ENCODE measurements around the gene C9orf85. TPM values are rescaled to one million over a fixed set of nuclear protein-coding genes. Genes with fewer than 3 reads are reported as not detected.

C9orf85 gene
- total RNA-seq, 1 donor from 2014 or later, result 29.3 TPM

DNA sequence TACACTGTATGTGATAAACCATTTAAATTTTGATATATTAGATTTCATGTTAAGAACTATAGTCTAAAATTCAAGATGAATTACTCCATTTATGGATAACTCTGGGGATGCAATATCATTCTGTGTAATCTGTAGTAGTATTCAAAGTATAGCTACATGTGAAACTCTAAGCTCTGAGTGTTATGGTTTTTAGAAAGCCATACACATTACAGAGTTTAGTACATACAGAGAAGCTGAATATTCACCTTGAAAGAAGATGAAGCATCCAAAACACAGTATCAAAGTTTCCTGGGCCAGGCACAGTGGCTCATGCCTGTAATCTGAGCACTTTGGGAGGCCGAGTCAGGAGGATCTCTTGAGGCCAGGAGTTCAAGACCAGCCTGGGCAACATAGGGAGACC, 25.4 kb upstream of the C9orf85 start:
- Histone ChIP-seq H3K79me2 (ENCODE audit: low read depth) (peaks cover 100% of the 10 kb centered on the region), H3K36me3 (peaks cover 20% of the 10 kb centered on the region), H3K4me3 (no peak overlapping the region), H3F3A (ENCODE audit: low read depth) (no peaks in the 10 kb centered on the region), H3K27me3 (no peaks in the 10 kb centered on the region), H2AFZ (replicated peaks) (no peak overlapping the region), H3K4me2 (no peak overlapping the region), H3K4me1 (no peaks in the 10 kb centered on the region), H3K27ac (no peak overlapping the region), H4K20me1 (ENCODE audit: low read depth) (peaks cover 35% of the 10 kb centered on the region), H3K9ac (no peak overlapping the region), H3K9me3 (ENCODE audit: low read depth) (peaks cover 11% of the 10 kb centered on the region)
- peaks cover 67% of the 10 kb centered on the region for H3K9me3 Mint-ChIP-seq
- H3K4me3 Mint-ChIP-seq, result no peak overlapping the region
- no peaks in the 10 kb centered on the region for H3K27me3 Mint-ChIP-seq (ENCODE audit: insufficient read depth, low read depth)
- TF ChIP-seq EZH2phosphoT487 (IDR thresholded peaks at IDR 0.05), result no peak
- no peak for TF ChIP-seq EZH2 (IDR thresholded peaks at IDR 0.05)
- TF ChIP-seq, protein P1, sequence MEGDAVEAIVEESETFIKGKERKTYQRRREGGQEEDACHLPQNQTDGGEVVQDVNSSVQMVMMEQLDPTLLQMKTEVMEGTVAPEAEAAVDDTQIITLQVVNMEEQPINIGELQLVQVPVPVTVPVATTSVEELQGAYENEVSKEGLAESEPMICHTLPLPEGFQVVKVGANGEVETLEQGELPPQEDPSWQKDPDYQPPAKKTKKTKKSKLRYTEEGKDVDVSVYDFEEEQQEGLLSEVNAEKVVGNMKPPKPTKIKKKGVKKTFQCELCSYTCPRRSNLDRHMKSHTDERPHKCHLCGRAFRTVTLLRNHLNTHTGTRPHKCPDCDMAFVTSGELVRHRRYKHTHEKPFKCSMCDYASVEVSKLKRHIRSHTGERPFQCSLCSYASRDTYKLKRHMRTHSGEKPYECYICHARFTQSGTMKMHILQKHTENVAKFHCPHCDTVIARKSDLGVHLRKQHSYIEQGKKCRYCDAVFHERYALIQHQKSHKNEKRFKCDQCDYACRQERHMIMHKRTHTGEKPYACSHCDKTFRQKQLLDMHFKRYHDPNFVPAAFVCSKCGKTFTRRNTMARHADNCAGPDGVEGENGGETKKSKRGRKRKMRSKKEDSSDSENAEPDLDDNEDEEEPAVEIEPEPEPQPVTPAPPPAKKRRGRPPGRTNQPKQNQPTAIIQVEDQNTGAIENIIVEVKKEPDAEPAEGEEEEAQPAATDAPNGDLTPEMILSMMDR (IDR thresholded peaks at IDR 0.05), result no peak
- H3K4me1 Mint-ChIP-seq, result no peaks in the 10 kb centered on the region
- DNase-seq (ENCODE audit: low spot score), result no peak
- no peak overlapping the region for H3K27ac Mint-ChIP-seq
- H3K36me3 Mint-ChIP-seq, result peaks cover 64% of the 10 kb centered on the region

DNA sequence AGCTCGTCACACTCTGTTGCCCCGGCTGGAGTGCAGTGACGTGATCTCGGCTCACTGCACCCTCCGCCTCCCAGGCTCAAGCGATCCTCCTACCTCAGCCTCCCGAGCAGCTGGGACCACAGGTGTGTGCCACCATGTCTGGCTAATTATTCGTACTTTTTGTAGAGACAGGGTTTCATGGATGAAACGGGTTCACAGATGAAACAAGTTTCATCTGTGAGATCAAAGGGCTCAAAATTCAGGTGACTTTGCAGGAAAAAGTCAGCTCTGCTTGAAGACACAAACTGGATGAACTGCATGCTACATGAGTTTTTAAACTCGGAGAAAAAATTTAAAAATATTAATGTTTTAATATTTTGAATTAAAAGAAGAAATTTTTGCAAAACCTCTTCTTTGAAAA, 24.9 kb upstream of the C9orf85 start:
- peaks cover 3% of the 10 kb centered on the region for H3K4me1 ChIP-seq
- H3K27ac ChIP-seq, result no peak overlapping the region
- Mint-ChIP-seq H3K27ac (no peak overlapping the region), H3K27me3 (ENCODE audit: insufficient read depth, low read depth) (no peaks in the 10 kb centered on the region), H3K4me1 (no peaks in the 10 kb centered on the region), H3K4me3 (no peak overlapping the region), H3K36me3 (peaks cover 64% of the 10 kb centered on the region), H3K9me3 (peaks cover 65% of the 10 kb centered on the region)
- no peaks in the 10 kb centered on the region for H3F3A ChIP-seq (ENCODE audit: low read depth)
- peaks cover 100% of the 10 kb centered on the region for H3K79me2 ChIP-seq (ENCODE audit: low read depth)
- peaks cover 20% of the 10 kb centered on the region for H3K36me3 ChIP-seq
- peaks cover 11% of the 10 kb centered on the region for H3K9me3 ChIP-seq (ENCODE audit: low read depth)
- peaks cover 40% of the 10 kb centered on the region for H4K20me1 ChIP-seq (ENCODE audit: low read depth)
- DNase-seq (ENCODE audit: low spot score), result no peak
- H3K4me3 ChIP-seq, result no peak overlapping the region
- TF ChIP-seq EZH2phosphoT487 (IDR thresholded peaks at IDR 0.05) (no peak), EZH2 (IDR thresholded peaks at IDR 0.05) (no peak)
- TF ChIP-seq, protein P1 (IDR thresholded peaks at IDR 0.05), result no peak
- H3K4me2 ChIP-seq, result no peak overlapping the region
- H3K27me3 ChIP-seq, result no peaks in the 10 kb centered on the region
- H3K9ac ChIP-seq, result no peak overlapping the region
- H2AFZ ChIP-seq (replicated peaks), result no peak overlapping the region

DNA sequence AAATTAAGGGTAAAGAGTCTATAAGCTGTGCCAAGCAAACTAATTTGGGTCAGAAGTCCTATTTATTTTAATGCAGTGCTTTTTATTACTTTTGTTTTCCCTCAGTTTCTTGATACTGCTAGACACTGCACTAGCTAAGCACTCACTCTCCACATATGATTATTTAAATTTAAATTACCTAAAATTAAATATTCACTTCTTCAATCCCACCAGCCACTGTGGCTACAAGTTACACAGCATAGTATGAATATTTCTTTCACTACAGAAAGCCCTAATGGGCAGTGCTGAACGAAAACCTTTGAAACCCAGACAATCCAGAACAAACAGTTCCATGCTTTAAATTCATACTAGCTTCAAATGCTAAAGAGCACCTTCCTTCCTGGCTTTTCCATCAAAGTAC, 24.1 kb upstream of the C9orf85 start:
- Mint-ChIP-seq H3K27me3 (ENCODE audit: insufficient read depth, low read depth) (no peaks in the 10 kb centered on the region), H3K9me3 (peaks cover 58% of the 10 kb centered on the region), H3K4me3 (no peak overlapping the region), H3K36me3 (peaks cover 59% of the 10 kb centered on the region), H3K27ac (no peak overlapping the region), H3K4me1 (no peaks in the 10 kb centered on the region)
- Histone ChIP-seq H3K9ac (no peak overlapping the region), H3K36me3 (peaks cover 20% of the 10 kb centered on the region), H3K79me2 (ENCODE audit: low read depth) (peaks cover 100% of the 10 kb centered on the region), H3K4me1 (peaks cover 9% of the 10 kb centered on the region), H2AFZ (replicated peaks) (no peak overlapping the region), H4K20me1 (ENCODE audit: low read depth) (peaks cover 49% of the 10 kb centered on the region), H3K27ac (no peak overlapping the region), H3F3A (ENCODE audit: low read depth) (no peaks in the 10 kb centered on the region), H3K9me3 (ENCODE audit: low read depth) (peaks cover 11% of the 10 kb centered on the region), H3K4me2 (no peak overlapping the region), H3K27me3 (no peaks in the 10 kb centered on the region), H3K4me3 (no peak overlapping the region)
- TF ChIP-seq EZH2phosphoT487 (IDR thresholded peaks at IDR 0.05) (no peak), EZH2 (IDR thresholded peaks at IDR 0.05) (no peak)
- TF ChIP-seq, protein P1 (IDR thresholded peaks at IDR 0.05), result no peak
- no peak for DNase-seq (ENCODE audit: low spot score)
